CD8-positive, alpha-beta memory T cell (primary cell): ENCODE data around the gene DALRD3. TPM values are rescaled to one million over a fixed set of nuclear protein-coding genes. Genes with fewer than 3 reads are reported as not detected.

Experiments used
- CTCF ChIA-PET: fragments of 350-600 bp; sonication (Branson Sonifier 250); formaldehyde crosslinking; loops from one replicate; lab custom pipeline; 2021; ENCODE audit warnings: antibody characterized with exemption; lab: Charles Lee
- POLR2A ChIA-PET: fragments of 350-600 bp; sonication (Branson Sonifier 250); formaldehyde crosslinking; loops from one replicate; lab custom pipeline; 2021; ENCODE audit warnings: antibody characterized with exemption; lab: Charles Lee
- DNase-seq, 5 donors: peaks; one replicate each; pipeline versions ENCODE4 v3.0.0 to v3.0.0-alpha.2; 2020 to 2022; ENCODE audit warnings: mixed read lengths in 1 of 5
- H3K27ac ChIP-seq: one replicate; pipeline ENCODE4 v1.7.0; 2013; ENCODE audit warnings: low read depth, mild to moderate bottlenecking, low read length, moderate library complexity
- H3K27me3 ChIP-seq: 2 replicates; pipeline ENCODE4 v1.7.0; 2013; ENCODE audit warnings: low read length, mild to moderate bottlenecking; ENCODE audit not compliant: insufficient read depth, poor library complexity, severe bottlenecking
- H3K36me3 ChIP-seq: 2 replicates; pipeline ENCODE4 v1.7.0; 2013; ENCODE audit warnings: mild to moderate bottlenecking, low read length, moderate library complexity; ENCODE audit not compliant: insufficient read depth
- H3K4me1 ChIP-seq: 2 replicates; pipeline ENCODE4 v1.7.0; 2013; ENCODE audit warnings: mild to moderate bottlenecking, low read length, moderate library complexity; ENCODE audit not compliant: insufficient read depth
- H3K4me3 ChIP-seq: 2 replicates; pipeline ENCODE4 v1.7.0; 2013; ENCODE audit warnings: mild to moderate bottlenecking, low read length
- H3K9me3 ChIP-seq: 2 replicates; pipeline ENCODE4 v1.7.0; 2013; ENCODE audit warnings: mild to moderate bottlenecking, low read length
- H3K27ac Mint-ChIP-seq, 8 donors: one replicate each; pipeline ENCODE4 v1.8.0; 2020 to 2021; ENCODE audit warnings: mixed read lengths in 8 of 8, mild to moderate bottlenecking in 6 of 8, inconsistent platforms in 3 of 8, moderate library complexity in 3 of 8
- H3K27me3 Mint-ChIP-seq, 2 donors: one replicate each; pipeline ENCODE4 v1.8.0; 2020 to 2021; ENCODE audit warnings: mixed read lengths in 2 of 2, mild to moderate bottlenecking in 1 of 2, moderate library complexity in 1 of 2
- H3K36me3 Mint-ChIP-seq, 3 donors: one replicate each; pipeline ENCODE4 v1.8.0; 2020 to 2021; ENCODE audit warnings: mixed read lengths in 3 of 3, inconsistent platforms in 1 of 3, mild to moderate bottlenecking in 1 of 3
- H3K4me1 Mint-ChIP-seq, 3 donors: one replicate each; pipeline ENCODE4 v1.8.0; 2020 to 2021; ENCODE audit warnings: mixed read lengths in 3 of 3, inconsistent platforms in 1 of 3, mild to moderate bottlenecking in 1 of 3
- H3K4me3 Mint-ChIP-seq, 7 donors: one replicate each; pipeline ENCODE4 v1.8.0; 2020 to 2021; ENCODE audit warnings: mixed read lengths in 7 of 7, mild to moderate bottlenecking in 6 of 7, moderate library complexity in 4 of 7, inconsistent platforms in 2 of 7
- H3K9me3 Mint-ChIP-seq, 5 donors: one replicate each; pipeline ENCODE4 v1.8.0; 2020 to 2022; ENCODE audit warnings: mixed read lengths in 5 of 5, mild to moderate bottlenecking in 3 of 5, moderate library complexity in 2 of 5, inconsistent platforms in 1 of 5
- polyA plus RNA-seq: library from polyadenylated mRNA; unstranded; fragments of 300-500 nt; fragmentation: Illumina TruSeq; gene quantifications from one replicate; pipeline ENCODE4 v1.2.3, GENCODE V29; 2021
- total RNA-seq, 2 experiments: library from RNA; stranded (reverse); gene quantifications; one replicate each; pipeline ENCODE4 v1.2.3, GENCODE V29; 2021

DALRD3 gene
- total and polyA plus RNA-seq, 3 experiments from 2014 or later: 24.4 to 31.7 (median 27.9) TPM

DNA sequence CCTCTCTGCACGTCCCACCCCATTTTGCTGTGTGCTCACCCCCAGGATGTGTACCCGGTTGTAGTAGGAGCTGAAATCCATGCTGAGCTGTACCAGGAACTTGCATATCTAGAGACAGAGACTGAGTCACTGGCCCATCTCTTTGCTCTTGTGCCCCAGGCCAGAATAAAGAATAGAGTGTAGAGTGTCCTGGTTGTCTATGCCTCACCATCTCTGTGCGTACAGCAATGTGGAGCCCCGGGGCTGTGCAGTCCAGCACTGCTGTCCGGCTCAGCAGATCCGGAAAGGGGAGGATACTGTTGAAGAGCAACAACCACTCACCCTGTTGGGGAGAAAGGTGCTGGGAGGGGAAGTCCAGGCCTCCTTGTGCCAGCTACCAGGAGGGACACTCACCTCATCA lies 2.6 kb downstream of the DALRD3 start:
- Mint-ChIP-seq H3K27me3 (no peaks in the 10 kb centered on the region), H3K36me3 (peaks cover 0 to 64% (median 5%) of the 10 kb centered on the region in 3 donors), H3K9me3 (no peaks in the 10 kb centered on the region), H3K4me1 (peaks cover 15 to 41% (median 31%) of the 10 kb centered on the region in 3 donors), H3K4me3 (peak overlapping the region in 6 of 7 donors; percentile 29 to 94 (median 52)), H3K27ac (peak overlapping the region in 4 of 8 donors; percentile 64 to 85 (median 72))
- POLR2A ChIA-PET: no interaction called here
- Histone ChIP-seq H3K27ac (no peak overlapping the region), H3K27me3 (no peaks in the 10 kb centered on the region), H3K4me1 (peaks cover 27% of the 10 kb centered on the region), H3K4me3 (no peak overlapping the region), H3K36me3 (peaks cover 12% of the 10 kb centered on the region), H3K9me3 (no peaks in the 10 kb centered on the region)
- CTCF ChIA-PET: interaction anchor here (1.0 to 5.6 kb wide), 2 partner anchors 9 to 27 kb away, joined by 3 to 65 read pairs; partner anchors contain the start of genes P4HTM and WDR6
- DNase-seq: no peak

DNA sequence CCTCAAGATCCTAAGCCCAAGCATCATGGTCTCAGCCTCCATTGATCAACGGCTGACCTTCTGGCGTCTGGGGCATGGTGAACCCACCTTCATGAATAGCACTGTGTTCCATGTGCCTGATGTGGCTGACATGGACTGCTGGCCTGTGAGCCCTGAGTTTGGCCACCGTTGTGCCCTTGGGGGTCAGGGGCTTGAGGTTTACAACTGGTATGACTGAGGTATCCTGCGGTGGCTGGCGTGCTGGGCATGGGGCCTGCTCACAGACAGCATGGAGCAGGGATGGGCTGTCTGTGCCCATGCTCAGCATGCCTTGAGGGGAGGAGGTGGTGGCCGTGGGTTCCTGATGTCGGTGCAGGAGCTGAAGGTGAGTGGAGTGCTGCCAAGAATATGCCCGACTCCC lies 3.3 kb downstream of the DALRD3 start:
- peaks cover 22% of the 10 kb centered on the region for H3K4me1 ChIP-seq
- no peak overlapping the region for H3K27ac ChIP-seq
- H3K27me3 Mint-ChIP-seq: no peaks in the 10 kb centered on the region
- H3K4me3 Mint-ChIP-seq: peak overlapping the region in 2 of 7 donors; percentile 20 to 94
- DNase-seq: no peak
- H3K27ac Mint-ChIP-seq: peak overlapping the region in 2 of 8 donors; percentile 17 to 78
- peaks cover 0 to 61% (median 5%) of the 10 kb centered on the region in 3 donors for H3K36me3 Mint-ChIP-seq
- ChIA-PET CTCF (interaction anchor here (1.5 to 5.6 kb wide), 4 partner anchors 14 to 78 kb away, joined by 3 to 65 read pairs (median 4); partner anchors contain the start of gene P4HTM), POLR2A (interaction anchor here (2.2 kb wide), 1 partner anchor 26 kb away, joined by 11 read pairs; the partner anchor contains the start of gene P4HTM)
- H3K9me3 ChIP-seq: no peaks in the 10 kb centered on the region
- H3K36me3 ChIP-seq: peaks cover 12% of the 10 kb centered on the region
- H3K9me3 Mint-ChIP-seq: no peaks in the 10 kb centered on the region
- no peak overlapping the region for H3K4me3 ChIP-seq
- peaks cover 12 to 34% (median 27%) of the 10 kb centered on the region in 3 donors for H3K4me1 Mint-ChIP-seq
- H3K27me3 ChIP-seq: no peaks in the 10 kb centered on the region

DNA sequence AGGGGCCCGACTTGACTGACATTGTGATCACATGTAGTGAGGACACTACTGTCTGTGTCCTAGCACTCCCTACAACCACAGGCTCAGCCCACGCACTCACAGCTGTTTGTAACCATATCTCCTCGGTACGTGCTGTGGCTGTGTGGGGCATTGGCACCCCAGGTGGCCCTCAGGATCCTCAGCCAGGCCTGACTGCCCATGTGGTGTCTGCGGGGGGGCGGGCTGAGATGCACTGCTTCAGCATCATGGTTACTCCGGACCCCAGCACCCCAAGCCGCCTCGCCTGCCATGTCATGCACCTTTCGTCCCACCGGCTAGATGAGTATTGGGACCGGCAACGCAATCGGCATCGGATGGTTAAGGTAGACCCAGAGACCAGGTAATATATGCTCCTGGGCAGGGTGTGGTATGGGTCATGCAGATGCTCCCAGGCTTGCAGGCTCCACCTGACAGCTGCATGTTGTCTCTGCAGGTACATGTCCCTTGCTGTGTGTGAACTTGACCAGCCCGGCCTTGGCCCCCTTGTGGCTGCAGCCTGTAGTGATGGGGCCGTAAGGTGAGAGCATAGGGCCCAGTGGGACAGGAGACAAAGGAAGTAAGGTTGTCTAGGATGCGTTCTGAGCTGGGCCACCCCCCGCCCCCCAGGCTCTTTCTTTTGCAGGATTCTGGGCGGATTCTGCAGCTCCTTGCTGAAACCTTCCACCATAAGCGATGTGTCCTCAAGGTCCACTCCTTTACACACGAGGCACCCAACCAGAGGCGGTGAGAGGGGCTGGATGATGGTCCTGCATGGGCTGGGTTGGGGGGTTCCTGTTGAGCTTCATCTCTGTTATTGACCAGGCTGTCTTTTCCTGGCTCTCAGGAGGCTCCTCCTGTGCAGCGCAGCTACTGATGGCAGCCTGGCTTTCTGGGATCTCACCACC lies 4.4 kb downstream of the DALRD3 start:
- Mint-ChIP-seq H3K4me3 (peak overlapping the region in 1 of 7 donors; percentile 66), H3K27ac (peak overlapping the region in 2 of 8 donors; percentile 36 to 43), H3K9me3 (no peaks in the 10 kb centered on the region), H3K4me1 (peaks cover 11 to 33% (median 26%) of the 10 kb centered on the region in 3 donors), H3K27me3 (no peaks in the 10 kb centered on the region), H3K36me3 (peaks cover 0 to 63% (median 5%) of the 10 kb centered on the region in 3 donors)
- H3K4me1 ChIP-seq: peaks cover 11% of the 10 kb centered on the region
- peaks cover 12% of the 10 kb centered on the region for H3K36me3 ChIP-seq
- no peak overlapping the region for H3K27ac ChIP-seq
- ChIA-PET CTCF (interaction anchor here (0.7 to 10.1 kb wide), 8 partner anchors 10 to 79 kb away, joined by 3 to 121 read pairs (median 4); partner anchors contain the start of genes IMPDH2, NDUFAF3 and P4HTM), POLR2A (interaction anchor here (0.6 to 2.2 kb wide), 3 partner anchors 8 to 82 kb away, joined by 6 to 11 read pairs (median 6); partner anchors contain the start of genes NDUFAF3 and P4HTM)
- no peak overlapping the region for H3K4me3 ChIP-seq
- H3K27me3 ChIP-seq: no peaks in the 10 kb centered on the region
- no peaks in the 10 kb centered on the region for H3K9me3 ChIP-seq
- peak in 1 of 5 donors; percentile 24 for DNase-seq

DNA sequence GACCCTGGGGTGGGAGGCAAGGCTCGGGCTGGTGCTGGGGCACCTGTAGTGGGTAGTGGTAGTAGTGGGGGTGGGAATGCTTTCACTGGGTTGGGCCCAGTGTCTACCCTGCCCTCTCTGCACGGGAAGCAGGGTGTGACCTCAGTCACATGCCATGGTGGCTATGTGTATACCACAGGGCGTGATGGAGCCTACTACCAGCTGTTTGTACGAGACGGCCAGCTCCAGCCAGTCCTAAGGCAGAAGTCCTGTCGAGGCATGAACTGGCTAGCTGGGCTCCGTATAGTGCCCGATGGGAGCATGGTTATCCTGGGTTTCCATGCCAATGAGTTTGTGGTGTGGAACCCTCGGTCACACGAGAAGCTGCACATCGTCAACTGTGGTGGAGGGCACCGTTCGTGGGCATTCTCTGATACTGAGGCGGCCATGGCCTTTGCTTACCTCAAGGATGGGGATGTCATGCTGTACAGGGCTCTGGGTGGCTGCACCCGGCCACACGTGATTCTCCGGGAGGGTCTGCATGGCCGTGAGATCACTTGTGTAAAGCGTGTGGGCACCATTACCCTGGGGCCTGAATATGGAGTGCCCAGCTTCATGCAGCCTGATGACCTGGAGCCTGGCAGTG lies 5.2 kb downstream of the DALRD3 start:
- DNase-seq: no peak
- Histone ChIP-seq H3K9me3 (no peaks in the 10 kb centered on the region), H3K36me3 (peaks cover 12% of the 10 kb centered on the region), H3K27ac (no peak overlapping the region), H3K4me3 (no peak overlapping the region), H3K27me3 (no peaks in the 10 kb centered on the region), H3K4me1 (peaks cover 11% of the 10 kb centered on the region)
- no peaks in the 10 kb centered on the region for H3K9me3 Mint-ChIP-seq
- H3K4me1 Mint-ChIP-seq: peaks cover 12 to 34% (median 29%) of the 10 kb centered on the region in 3 donors
- POLR2A ChIA-PET: interaction anchor here (1.0 to 2.2 kb wide), 3 partner anchors 9 to 24 kb away, joined by 4 to 11 read pairs (median 6); partner anchors contain the start of genes NDUFAF3 and P4HTM
- H3K27me3 Mint-ChIP-seq: no peaks in the 10 kb centered on the region
- peak overlapping the region in 1 of 7 donors; percentile 37 for H3K4me3 Mint-ChIP-seq
- H3K27ac Mint-ChIP-seq: peak overlapping the region in 2 of 8 donors; percentile 36 to 43
- H3K36me3 Mint-ChIP-seq: peaks cover 0 to 64% (median 5%) of the 10 kb centered on the region in 3 donors
- CTCF ChIA-PET: interaction anchor here (0.7 to 10.1 kb wide), 7 partner anchors 10 to 38 kb away, joined by 3 to 121 read pairs (median 5); partner anchors contain the start of genes IMPDH2, NDUFAF3 and P4HTM

DNA sequence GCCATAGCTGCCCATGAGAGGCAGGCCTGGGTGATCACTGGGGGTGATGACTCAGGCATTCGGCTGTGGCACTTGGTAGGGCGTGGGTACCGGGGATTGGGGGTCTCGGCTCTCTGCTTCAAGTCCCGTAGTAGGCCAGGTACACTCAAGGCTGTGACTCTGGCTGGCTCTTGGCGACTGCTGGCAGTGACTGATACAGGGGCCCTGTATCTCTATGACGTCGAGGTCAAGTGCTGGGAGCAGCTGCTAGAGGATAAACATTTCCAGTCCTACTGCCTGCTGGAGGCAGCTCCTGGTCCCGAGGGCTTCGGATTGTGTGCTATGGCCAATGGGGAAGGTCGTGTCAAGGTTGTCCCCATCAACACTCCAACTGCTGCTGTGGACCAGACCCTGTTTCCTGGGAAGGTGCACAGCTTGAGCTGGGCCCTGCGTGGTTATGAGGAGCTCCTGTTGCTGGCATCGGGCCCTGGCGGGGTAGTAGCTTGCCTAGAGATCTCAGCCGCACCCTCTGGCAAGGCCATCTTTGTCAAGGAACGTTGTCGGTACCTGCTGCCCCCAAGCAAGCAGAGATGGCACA lies 5.9 kb downstream of the DALRD3 start:
- no peaks in the 10 kb centered on the region for H3K27me3 Mint-ChIP-seq

DNA sequence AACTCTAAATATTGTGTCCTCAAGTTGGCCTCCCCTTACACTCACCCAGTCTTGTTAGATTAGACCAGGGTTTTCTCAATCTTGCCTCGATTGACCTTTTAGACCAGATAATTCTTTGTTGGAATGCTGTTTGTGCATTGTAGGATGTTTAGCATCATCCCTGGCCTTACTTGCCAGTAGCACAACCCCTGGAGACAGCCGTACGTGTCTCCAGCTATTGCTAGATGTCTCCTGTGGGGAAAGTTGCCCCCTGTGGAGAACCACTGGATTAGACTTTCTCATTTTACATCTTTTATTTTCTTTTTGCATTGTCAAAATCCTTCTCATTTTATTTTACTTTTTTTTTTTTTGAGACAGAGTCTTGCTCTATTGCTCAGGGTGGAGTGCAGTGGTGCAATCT lies 9.0 kb downstream of the DALRD3 start:
- no peak overlapping the region for H3K27ac ChIP-seq
- peaks cover 14% of the 10 kb centered on the region for H3K4me1 ChIP-seq
- peak overlapping the region in 2 of 8 donors; percentile 14 to 68 for H3K27ac Mint-ChIP-seq
- CTCF ChIA-PET: interaction anchor here (1.1 to 10.1 kb wide), 4 partner anchors 9 to 331 kb away, joined by 3 to 121 read pairs (median 56); partner anchors contain the start of genes DALRD3, NDUFAF3, P4HTM and USP4
- peaks cover 24 to 46% (median 41%) of the 10 kb centered on the region in 3 donors for H3K4me1 Mint-ChIP-seq
- no peaks in the 10 kb centered on the region for H3K9me3 Mint-ChIP-seq
- H3K4me3 ChIP-seq: no peak overlapping the region
- peaks cover 0 to 49% (median 0%) of the 10 kb centered on the region in 3 donors for H3K36me3 Mint-ChIP-seq
- POLR2A ChIA-PET: interaction anchor here (0.7 to 3.5 kb wide), 4 partner anchors 8 to 85 kb away, joined by 3 to 48 read pairs (median 4); partner anchors contain the start of genes DALRD3 and P4HTM
- peaks cover 0 to 3% of the 10 kb centered on the region in 2 donors for H3K27me3 Mint-ChIP-seq
- H3K4me3 Mint-ChIP-seq: peak overlapping the region in 5 of 7 donors; percentile 51 to 89 (median 62)
- no peak for DNase-seq
- peaks cover 2% of the 10 kb centered on the region for H3K36me3 ChIP-seq
- H3K27me3 ChIP-seq: no peaks in the 10 kb centered on the region
- no peaks in the 10 kb centered on the region for H3K9me3 ChIP-seq

More for the DNA sequence above, 5.9 kb downstream of the DALRD3 start:
- peaks cover 12% of the 10 kb centered on the region for H3K36me3 ChIP-seq
- no peak overlapping the region for H3K4me3 ChIP-seq
- peaks cover 13% of the 10 kb centered on the region for H3K4me1 ChIP-seq
- ChIA-PET POLR2A (interaction anchor here (1.0 to 1.1 kb wide), 2 partner anchors 17 to 23 kb away, joined by 4 read pairs; partner anchors contain the start of gene IMPDH2), CTCF (interaction anchor here (5.6 to 10.1 kb wide), 2 partner anchors 11 to 24 kb away, joined by 65 to 121 read pairs; partner anchors contain the start of genes NDUFAF3 and P4HTM)
- H3K27me3 ChIP-seq: no peaks in the 10 kb centered on the region
- Mint-ChIP-seq H3K4me1 (peaks cover 16 to 36% (median 32%) of the 10 kb centered on the region in 3 donors), H3K27ac (peak overlapping the region in 4 of 8 donors; percentile 29 to 90 (median 52)), H3K4me3 (peak overlapping the region in 1 of 7 donors; percentile 58), H3K9me3 (no peaks in the 10 kb centered on the region), H3K36me3 (peaks cover 0 to 66% (median 5%) of the 10 kb centered on the region in 3 donors)
- H3K27ac ChIP-seq: no peak overlapping the region
- DNase-seq: no peak
- no peaks in the 10 kb centered on the region for H3K9me3 ChIP-seq
